Nucleus accumbens (tissue), 56 donors: Measurements from ENCODE around the gene TALDO1.

Source experiments
- DNase-seq, 56 donors: peaks; one replicate each; lab custom pipeline; 2025; lab: John Stamatoyannopoulos, UW

The TALDO1 gene

DNA sequence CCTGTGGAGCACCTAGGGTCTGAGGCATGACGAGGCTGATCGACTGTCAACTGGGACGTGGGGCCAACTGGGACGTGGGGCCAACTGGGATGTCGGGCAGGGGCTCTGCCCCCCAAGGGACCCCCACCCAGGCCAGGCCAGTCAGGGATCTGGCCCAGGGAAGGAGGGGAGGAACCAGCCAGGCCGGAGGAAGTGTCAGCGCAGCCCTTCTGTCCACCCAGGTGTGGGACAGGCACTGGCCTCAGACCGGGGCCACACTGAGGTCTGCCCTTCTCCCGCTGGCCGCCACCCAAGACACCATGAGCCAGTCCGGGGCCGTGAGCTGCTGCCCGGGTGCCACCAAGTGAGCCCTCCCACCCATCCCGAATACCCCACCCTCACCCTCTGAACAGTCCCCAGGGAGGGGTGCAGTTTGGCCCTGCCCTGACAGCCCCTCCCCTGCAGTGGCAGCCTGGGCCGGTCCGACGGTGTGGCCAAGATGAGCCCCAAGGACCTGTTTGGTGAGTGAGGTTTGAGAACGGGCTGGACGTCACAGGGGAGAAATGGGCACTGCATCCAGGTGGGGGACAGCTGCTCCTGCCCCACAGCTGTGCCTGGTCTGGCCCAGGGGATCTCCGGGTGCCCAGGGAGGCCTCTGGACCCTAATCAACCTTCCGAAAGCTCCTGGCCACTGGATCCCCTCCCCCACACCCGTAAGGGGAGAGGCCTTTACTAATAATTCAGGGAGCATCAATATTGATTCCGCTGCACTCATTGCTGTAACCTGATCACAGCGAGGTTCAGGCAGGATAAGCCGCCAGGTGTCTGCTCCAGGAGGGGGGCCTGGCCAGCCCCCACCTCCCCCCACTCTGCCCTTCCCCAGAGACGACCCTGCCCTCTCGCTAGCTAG lies 37.9 kb upstream of the TALDO1 start:
- no peak for DNase-seq

DNA sequence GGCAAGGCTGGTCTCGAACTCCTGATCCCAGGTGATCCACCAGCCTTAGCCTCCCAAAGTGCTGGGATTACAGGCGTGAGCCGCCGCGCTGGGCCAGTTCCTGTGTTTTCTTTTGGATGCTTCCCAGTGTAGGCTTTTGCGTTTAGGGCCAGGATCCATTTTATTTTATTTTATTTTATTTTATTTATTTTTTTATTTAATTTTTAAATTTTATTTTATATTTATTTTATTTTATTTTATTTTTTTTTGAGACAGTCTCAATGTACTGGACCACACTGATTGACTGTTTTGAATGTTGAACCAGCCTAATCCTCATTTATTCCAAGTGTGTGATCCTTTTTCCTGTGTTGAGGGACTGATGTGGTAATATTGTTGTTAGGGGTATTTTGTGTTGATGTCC lies 32.8 kb upstream of the TALDO1 start:
- no peak for DNase-seq

DNA sequence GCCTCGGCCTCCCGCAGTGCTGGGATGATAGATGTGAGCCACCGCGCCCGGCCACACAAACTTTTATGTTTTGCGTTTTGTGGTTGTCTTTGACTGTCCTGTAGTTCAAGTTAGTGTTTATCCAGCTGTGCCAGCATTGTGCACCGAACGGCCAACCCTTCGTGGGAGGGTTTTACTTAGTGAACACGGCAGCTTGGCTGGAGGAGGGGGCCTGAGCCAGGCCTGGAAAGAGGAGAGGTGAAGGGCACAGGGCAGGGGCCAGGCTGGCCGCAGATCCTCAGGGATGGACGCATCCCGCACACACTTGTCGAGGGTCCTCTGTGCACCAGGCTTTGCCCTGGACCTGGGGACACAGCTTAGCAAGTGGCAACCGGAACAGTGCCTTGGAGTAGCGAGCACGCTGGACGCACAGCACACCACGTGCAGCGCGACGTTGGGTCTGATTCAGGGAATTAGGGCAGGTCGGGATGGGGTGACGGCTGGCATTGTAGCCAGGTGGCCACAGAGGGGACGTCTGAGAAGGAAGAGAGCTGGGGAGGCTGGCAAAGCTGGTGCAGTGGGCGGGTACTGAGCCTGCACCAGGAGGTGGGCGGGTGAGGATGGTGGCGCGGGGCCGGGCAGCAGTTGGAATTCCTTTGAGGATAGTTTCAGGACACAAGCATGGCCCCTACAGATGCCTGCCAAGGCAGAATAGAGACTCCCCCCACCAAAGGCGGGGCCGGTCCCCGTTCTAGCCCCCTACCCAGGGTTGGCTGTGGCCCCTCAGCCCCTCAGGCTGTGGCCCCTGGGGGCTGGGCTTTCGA lies 27.8 kb upstream of the TALDO1 start:
- DNase-seq, result no peak

DNA sequence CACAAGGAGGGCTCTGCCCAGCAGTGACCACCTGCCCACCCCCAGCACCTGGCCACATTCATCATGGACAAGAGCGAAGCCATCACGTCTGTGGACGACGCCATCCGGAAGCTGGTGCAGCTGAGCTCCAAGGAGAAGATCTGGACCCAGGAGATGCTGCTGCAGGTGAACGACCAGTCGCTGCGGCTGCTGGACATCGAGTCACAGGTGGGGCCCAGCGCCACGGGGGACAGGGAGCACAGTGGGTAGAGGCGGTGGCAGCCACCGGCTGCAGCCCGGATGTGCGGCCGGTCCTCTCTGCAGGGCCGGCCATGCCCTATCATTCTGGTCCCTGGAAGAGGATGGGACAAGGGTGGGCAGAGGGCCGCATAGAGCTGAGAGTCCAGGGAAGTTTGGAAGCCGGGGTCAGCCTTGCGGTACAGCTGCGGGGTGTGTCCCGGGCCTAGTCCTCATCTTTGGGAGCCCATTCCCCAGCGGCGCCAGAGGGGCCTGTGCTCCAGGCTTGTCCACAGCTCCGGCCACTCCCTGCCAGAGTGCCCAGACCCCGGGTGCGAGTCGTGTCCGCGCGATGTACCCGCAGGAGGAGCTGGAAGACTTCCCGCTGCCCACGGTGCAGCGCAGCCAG lies 27.1 kb upstream of the TALDO1 start:
- no peak for DNase-seq

DNA sequence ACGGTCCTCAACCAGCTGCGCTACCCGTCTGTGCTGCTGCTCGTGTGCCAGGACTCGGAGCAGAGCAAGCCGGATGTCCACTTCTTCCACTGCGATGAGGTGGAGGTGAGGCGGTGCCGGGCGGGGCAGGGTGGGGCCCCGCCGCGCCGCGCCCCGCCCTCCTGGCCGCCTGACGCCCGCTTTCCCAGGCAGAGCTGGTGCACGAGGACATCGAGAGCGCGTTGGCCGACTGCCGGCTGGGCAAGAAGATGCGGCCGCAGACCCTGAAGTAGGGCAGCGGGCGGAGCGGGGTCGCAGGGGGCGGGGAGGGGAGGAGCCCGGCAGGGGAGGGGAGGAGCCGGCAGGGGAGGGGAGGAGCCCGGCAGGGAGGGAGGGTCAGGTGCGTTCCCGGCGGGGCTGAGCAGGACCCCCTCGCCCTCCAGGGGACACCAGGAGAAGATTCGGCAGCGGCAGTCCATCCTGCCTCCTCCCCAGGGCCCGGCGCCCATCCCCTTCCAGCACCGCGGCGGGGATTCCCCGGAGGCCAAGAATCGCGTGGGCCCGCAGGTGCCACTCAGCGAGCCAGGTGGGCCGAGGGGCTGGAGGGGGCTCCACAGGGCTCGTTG lies 26.5 kb upstream of the TALDO1 start:
- peak in 10 of 56 donors; percentile 13 to 54 (median 32) for DNase-seq

DNA sequence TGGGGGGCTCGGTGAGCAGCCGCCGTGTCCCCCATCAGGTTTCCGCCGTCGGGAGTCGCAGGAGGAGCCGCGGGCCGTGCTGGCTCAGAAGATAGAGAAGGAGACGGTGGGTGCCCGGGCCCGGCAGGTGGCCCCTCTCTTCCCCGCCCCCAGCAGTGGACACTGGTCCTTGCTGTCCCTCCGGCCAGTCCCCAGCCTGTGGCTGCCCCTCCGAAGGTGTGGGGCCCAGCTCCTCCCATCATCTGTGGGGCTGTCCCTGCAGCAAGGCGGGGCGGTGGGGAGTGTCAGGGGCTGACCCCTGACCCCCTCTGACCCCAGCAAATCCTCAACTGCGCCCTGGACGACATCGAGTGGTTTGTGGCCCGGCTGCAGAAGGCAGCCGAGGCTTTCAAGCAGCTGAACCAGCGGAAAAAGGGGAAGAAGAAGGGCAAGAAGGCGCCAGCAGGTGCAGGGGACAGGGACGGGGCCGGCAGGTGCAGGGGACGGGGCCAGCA lies 26.0 kb upstream of the TALDO1 start:
- no peak for DNase-seq

DNA sequence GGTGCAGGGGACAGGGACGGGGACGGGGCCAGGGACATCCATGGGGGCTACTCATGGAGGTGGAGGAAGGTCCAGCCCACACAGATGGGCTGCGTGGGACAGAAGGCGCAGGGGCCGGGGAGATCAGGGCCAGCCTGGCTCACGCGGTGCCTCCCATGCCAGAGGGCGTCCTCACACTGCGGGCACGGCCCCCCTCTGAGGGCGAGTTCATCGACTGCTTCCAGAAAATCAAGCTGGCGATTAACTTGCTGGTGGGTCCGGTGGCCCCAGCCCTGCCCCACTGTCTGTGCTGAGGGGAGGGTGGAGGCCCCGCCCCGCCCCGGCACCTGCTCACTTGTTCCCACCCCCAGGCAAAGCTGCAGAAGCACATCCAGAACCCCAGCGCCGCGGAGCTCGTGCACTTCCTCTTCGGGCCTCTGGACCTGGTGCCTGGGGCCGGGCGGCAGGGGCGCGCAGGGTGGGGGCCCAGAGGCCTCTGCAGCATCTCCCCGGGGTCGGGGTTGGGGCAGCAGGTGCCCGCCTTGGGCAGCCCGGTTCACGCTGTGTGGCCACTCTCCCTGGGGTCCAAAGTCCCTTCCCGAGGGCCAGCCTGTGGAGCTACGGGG lies 25.4 kb upstream of the TALDO1 start:
- DNase-seq, result no peak

DNA sequence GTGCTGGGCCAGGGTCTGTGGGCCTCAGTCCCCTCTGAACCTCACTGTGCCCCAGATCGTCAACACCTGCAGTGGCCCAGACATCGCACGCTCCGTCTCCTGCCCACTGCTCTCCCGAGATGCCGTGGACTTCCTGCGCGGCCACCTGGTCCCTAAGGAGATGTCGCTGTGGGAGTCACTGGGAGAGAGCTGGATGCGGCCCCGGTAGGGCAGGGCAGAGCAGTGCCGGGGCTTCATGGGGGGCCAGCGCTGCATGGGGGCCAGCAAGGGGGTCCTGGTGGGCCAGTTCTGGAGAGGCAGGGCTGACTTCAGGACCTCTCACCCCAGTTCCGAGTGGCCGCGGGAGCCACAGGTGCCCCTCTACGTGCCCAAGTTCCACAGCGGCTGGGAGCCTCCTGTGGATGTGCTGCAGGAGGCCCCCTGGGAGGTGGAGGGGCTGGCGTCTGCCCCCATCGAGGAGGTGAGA lies 24.9 kb upstream of the TALDO1 start:
- DNase-seq, result no peak

DNA sequence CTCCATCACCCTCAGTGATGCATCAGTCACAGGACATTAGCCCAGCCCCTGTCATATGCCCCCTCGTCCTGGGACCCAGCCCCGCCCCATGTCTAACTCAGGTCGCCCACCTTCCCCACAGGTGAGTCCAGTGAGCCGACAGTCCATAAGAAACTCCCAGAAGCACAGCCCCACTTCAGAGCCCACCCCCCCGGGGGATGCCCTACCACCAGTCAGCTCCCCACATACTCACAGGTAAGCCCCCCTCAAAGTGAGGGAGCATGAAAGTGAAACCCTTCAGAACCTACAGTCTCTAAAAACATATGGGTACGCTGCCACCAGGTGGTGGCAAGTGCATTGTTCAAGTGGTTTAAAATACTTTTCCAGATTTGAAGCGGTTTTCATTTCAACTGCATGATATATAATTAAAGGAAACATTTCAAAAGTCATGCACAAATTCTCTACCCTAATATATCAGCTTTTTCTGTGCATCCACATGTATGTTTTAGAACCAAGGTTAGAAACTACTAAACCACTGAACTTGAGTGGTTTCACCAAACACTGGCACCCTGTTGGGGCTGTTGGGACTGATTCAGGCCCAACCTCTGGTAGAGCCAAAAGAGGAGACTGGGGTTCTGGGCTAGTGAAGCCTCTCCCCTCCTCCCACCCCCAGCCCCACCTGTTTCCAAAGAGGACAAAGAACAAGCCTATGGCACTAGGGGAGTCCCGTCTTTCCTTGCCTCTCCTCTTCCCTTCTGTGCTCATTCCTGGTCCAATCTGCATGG lies 24.0 kb upstream of the TALDO1 start:
- DNase-seq, result peak in 6 of 56 donors; percentile 20 to 57 (median 27)

DNA sequence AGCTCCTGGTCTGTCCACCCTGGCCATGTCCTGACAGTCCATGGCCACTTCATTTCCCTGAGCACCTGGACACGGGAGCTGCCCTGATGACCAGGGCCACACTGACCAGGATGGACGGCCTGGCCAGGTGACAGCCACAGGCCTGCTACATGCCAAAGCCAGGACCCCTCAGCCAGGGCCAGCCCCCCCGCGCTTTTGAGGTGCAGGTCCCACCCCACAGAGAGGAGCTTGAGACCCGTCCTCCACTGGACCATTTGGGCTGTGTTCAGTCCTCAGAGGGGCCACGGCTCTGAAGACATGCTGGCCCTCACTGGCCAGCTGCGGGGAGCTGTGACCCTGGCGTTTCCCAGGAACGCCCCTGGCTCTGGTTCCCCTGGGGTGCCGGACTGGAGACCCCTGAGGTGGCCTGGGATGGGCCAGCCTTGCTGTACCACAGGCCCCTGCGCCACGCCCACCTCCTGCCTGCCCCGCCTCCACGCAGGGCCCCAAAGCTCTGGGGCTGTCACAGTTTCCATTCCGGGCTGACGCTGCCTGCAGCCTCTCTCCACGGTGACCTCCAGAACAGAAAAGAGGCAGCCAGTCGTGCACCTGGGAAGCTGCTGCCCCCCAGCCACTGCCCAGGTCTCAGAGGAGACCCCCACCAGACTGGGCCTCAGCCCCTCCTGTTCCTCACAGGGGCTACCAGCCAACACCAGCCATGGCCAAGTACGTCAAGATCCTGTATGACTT lies 23.1 kb upstream of the TALDO1 start:
- DNase-seq, result no peak

DNA sequence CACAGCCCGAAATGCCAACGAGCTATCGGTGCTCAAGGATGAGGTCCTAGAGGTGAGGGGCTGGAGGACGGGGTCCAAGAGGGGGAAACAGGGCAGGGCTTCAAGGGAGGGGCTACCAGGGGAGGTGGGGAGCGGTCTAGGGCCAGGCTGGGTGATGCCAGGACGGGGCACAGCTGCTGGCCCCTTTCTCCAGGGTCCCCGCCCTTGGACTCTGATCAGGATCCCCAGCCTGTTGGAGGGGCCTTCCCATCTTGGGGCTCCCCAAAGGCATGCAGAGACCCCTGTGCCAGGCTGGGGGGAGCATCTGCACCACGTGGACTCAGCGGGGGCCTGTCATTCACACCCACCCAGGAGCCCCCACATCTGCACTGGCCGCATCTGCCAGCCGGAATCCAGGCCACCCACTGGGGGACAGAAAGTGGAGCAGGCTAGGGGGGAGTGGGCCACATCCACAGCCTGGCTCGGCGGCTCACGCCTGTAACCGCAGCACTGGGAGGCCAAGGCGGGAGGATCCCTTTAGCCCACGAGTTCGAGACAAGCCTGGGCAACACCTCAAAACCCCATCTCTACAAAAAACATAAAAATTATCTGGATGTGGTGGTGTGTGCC lies 22.4 kb upstream of the TALDO1 start:
- no peak for DNase-seq

DNA sequence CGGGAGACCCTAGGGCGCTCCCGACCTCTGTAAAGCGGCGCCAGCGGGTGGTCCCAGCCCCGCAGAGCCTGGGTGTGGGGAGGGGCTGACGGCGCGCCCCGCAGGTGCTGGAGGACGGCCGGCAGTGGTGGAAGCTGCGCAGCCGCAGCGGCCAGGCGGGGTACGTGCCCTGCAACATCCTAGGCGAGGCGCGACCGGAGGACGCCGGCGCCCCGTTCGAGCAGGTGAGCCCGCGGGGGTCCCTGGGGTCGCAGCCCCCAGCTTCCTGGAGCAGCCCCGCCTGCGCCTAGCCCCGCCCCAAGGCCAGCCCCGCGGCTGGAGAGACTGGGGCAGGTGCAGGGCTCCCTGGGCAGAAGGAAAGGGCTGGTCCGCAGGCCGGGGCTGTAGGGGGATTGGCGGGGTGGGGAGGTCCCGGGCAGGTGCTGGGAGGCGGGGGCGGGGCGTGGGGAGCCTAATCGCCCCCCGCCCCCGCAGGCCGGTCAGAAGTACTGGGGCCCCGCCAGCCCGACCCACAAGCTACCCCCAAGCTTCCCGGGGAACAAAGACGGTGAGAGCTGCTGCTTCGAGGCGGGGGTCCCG lies 21.6 kb upstream of the TALDO1 start:
- DNase-seq, result no peak

DNA sequence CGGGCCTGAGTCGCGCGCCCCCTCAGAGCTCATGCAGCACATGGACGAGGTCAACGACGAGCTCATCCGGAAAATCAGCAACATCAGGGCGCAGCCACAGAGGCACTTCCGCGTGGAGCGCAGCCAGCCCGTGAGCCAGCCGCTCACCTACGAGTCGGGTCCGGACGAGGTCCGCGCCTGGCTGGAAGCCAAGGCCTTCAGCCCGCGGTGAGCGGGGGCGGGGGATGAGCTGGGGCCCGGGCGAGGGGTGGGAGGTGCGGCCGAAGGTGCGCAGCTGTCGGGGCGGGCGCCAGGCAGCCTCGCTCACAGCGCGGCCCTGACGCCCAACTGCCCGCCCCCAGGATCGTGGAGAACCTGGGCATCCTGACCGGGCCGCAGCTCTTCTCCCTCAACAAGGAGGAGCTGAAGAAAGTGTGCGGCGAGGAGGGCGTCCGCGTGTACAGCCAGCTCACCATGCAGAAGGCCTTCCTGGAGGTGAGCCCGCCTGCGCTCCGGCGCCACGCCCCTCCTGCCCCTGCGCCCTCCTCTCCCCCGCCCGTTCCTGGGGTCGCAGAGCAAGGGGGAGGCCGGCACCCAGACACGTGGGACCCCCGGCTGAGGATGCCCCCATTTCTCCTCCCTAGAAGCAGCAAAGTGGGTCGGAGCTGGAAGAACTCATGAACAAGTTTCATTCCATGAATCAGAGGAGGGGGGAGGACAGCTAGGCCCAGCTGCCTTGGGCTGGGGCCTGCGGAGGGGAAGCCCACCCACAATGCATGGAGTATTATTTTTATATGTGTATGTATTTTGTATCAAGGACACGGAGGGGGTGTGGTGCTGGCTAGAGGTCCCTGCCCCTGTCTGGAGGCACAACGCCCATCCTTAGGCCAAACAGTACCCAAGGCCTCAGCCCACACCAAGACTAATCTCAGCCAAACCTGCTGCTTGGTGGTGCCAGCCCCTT lies 20.7 kb upstream of the TALDO1 start:
- DNase-seq, result no peak

DNA sequence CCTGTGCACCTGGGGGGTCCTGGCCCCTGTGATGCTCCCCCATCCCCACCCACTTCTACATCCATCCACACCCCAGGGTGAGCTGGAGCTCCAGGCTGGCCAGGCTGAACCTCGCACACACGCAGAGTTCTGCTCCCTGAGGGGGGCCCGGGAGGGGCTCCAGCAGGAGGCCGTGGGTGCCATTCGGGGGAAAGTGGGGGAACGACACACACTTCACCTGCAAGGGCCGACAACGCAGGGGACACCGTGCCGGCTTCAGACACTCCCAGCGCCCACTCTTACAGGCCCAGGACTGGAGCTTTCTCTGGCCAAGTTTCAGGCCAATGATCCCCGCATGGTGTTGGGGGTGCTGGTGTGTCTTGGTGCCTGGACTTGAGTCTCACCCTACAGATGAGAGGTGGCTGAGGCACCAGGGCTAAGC lies 20.0 kb upstream of the TALDO1 start:
- no peak for DNase-seq

DNA sequence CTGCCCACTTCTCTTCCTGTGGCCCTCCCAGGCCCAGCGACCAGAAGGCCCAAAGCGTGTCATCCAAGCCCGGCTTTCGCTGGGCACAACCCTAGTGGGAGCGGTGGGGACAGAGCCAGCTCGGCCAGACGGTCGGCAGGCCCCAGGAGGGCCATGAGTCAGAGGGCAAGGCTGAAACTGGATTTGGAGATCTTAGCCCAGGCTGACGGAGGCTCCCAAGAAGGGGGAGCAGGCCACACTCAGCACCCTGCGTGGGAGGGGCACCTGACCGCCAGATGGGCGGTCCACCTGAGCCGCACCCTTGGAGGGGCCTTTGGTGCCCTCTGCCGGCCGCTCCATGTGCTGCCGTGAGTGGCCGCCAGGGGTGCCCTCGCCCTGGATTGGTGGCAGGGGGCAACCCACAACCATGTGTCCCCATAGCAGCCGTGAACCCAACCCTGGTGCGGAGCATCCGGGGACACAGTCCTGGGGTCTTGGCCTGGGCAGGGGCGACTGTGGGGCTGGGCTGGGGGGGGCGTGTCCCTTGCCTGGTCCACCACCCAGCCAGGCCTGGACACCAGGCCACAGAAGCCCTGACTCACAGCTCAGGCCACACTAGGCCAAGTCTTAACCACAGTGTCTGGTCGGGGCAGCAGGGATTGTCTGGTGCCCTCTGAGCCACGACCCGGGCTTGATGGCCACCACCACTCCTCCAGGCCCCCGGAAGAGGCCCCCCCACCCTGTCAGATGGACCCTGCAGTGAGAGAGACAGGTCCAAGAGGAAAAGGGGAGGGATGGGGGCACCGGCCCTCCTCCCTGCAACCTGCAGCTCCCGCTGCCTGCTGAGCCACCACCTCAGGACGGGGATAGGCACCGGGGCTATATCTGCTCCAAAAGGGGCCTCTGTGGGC lies 19.2 kb upstream of the TALDO1 start:
- DNase-seq, result peak in 47 of 56 donors; percentile 21 to 88 (median 60)
